A549 (cell line): ENCODE data around the gene SORCS3.

ENCODE experiments used
- BHLHE40 ChIP-seq: IDR thresholded peaks from 2 replicates; pipeline ENCODE4 v1.6.1; 2012; ENCODE audit warnings: low read depth, low read length, inconsistent platforms
- CBX8 ChIP-seq: fragments of 200-600 bp; sonication (generic); IDR thresholded peaks from 2 replicates; pipeline ENCODE4 v1.6.1; 2016
- NFE2L2 ChIP-seq: fragments of 150-350 bp; conservative IDR thresholded peaks from 2 replicates; pipeline ENCODE4 v1.6.1; 2014; ENCODE audit warnings: low read length

DNA sequence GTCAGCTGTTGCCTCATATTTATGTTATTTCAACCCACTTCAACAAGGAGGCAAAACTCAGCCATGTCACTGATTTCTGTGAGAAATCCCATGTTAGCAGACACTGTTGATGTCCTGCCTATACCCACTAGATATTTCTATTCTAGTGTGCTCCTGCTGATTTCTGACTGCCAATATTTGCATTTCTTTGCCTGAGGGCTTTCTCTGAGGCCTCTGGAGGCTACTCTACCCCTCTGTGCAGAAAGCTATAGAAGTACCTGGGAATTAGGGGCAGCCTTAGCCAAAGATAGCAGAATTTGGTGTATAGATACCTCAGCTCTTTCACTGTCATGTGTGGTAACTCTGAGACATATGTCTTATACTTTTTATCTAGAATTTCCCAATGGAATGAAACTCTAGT, 348.8 kb downstream of the SORCS3 start:
- TF ChIP-seq BHLHE40 (no peak), CBX8 (no peak), NFE2L2 (no peak)
